Activated CD4-positive, alpha-beta memory T cell treated with anti-CD3 and anti-CD28 coated beads, Interleukin-2, amount 10 ng/mL, durations not matched to agents 7 days and 5 days (primary cell): ENCODE results near the gene COL4A1. TPM values are rescaled to one million over a fixed set of nuclear protein-coding genes. Genes with fewer than 3 reads are reported as not detected.

Source experiments
- CTCF ChIA-PET: fragments of 350-600 bp; sonication (Branson Sonifier 250); formaldehyde crosslinking; loops from one replicate; lab custom pipeline; 2021; ENCODE audit warnings: antibody characterized with exemption, inconsistent platforms; lab: Charles Lee
- POLR2A ChIA-PET: fragments of 350-600 bp; sonication (Branson Sonifier 250); formaldehyde crosslinking; loops from one replicate; lab custom pipeline; 2021; ENCODE audit warnings: antibody characterized with exemption; lab: Charles Lee
- DNase-seq: peaks from one replicate; pipeline ENCODE4 v3.0.0-alpha.2; 2020
- H3K27ac Mint-ChIP-seq: one replicate; pipeline ENCODE4 v1.8.0; 2021; ENCODE audit warnings: mild to moderate bottlenecking, mixed read lengths
- H3K27me3 Mint-ChIP-seq: one replicate; pipeline ENCODE4 v1.8.0; 2021; ENCODE audit warnings: mixed read lengths
- H3K36me3 Mint-ChIP-seq: one replicate; pipeline ENCODE4 v1.8.0; 2021; ENCODE audit warnings: low read depth, mixed read lengths
- H3K4me1 Mint-ChIP-seq: one replicate; pipeline ENCODE4 v1.8.0; 2021; ENCODE audit warnings: mixed read lengths
- H3K4me3 Mint-ChIP-seq: one replicate; pipeline ENCODE4 v1.8.0; 2021; ENCODE audit warnings: mild to moderate bottlenecking, mixed read lengths
- H3K9me3 Mint-ChIP-seq: one replicate; pipeline ENCODE4 v1.8.0; 2021; ENCODE audit warnings: mixed read lengths
- total RNA-seq, 2 experiments: library from RNA; stranded (reverse); gene quantifications; one replicate each; pipeline ENCODE4 v1.2.3, GENCODE V29; 2021

The COL4A1 gene
- total RNA-seq, 2 experiments from 2014 or later: not detected

- ChIA-PET CTCF (no interaction called here), POLR2A (no interaction called here)
- H3K27me3 Mint-ChIP-seq: peaks cover 6% of the 10 kb centered on the region
- H3K9me3 Mint-ChIP-seq: no peaks in the 10 kb centered on the region
- no peak overlapping the region for H3K27ac Mint-ChIP-seq
- no peaks in the 10 kb centered on the region for H3K4me1 Mint-ChIP-seq
- no peak overlapping the region for H3K4me3 Mint-ChIP-seq
- no peaks in the 10 kb centered on the region for H3K36me3 Mint-ChIP-seq
- DNase-seq: no peak
Observed at GRCh38 chr13:110274687-110275086, 32.3 kb downstream of the COL4A1 start.

- H3K4me3 Mint-ChIP-seq: no peak overlapping the region
- no peaks in the 10 kb centered on the region for H3K4me1 Mint-ChIP-seq
- H3K27me3 Mint-ChIP-seq: peaks cover 6% of the 10 kb centered on the region
- no peaks in the 10 kb centered on the region for H3K9me3 Mint-ChIP-seq
- H3K27ac Mint-ChIP-seq: no peak overlapping the region
- CTCF ChIA-PET: no interaction called here
- DNase-seq: no peak
- H3K36me3 Mint-ChIP-seq: no peaks in the 10 kb centered on the region
- POLR2A ChIA-PET: no interaction called here
Observed at GRCh38 chr13:110273254-110273653, 33.7 kb downstream of the COL4A1 start.

- ChIA-PET POLR2A (no interaction called here), CTCF (no interaction called here)
- Mint-ChIP-seq H3K9me3 (no peaks in the 10 kb centered on the region), H3K27ac (no peak overlapping the region), H3K4me3 (no peak overlapping the region), H3K27me3 (peaks cover 4% of the 10 kb centered on the region), H3K4me1 (no peaks in the 10 kb centered on the region), H3K36me3 (no peaks in the 10 kb centered on the region)
- DNase-seq: no peak
Observed at GRCh38 chr13:110272651-110273050, 34.3 kb downstream of the COL4A1 start.

- Mint-ChIP-seq H3K27ac (no peak overlapping the region), H3K27me3 (peaks cover 4% of the 10 kb centered on the region), H3K4me3 (no peak overlapping the region), H3K4me1 (no peaks in the 10 kb centered on the region), H3K36me3 (no peaks in the 10 kb centered on the region), H3K9me3 (no peaks in the 10 kb centered on the region)
- no peak for DNase-seq
- ChIA-PET CTCF (no interaction called here), POLR2A (no interaction called here)
Observed at GRCh38 chr13:110272227-110272626, 34.7 kb downstream of the COL4A1 start.

- H3K4me3 Mint-ChIP-seq: no peak overlapping the region
- peaks cover 4% of the 10 kb centered on the region for H3K27me3 Mint-ChIP-seq
- no peaks in the 10 kb centered on the region for H3K4me1 Mint-ChIP-seq
- CTCF ChIA-PET: no interaction called here
- no peaks in the 10 kb centered on the region for H3K9me3 Mint-ChIP-seq
- DNase-seq: no peak
- POLR2A ChIA-PET: no interaction called here
- H3K27ac Mint-ChIP-seq: no peak overlapping the region
- H3K36me3 Mint-ChIP-seq: no peaks in the 10 kb centered on the region
Observed at GRCh38 chr13:110271313-110271712, 35.6 kb downstream of the COL4A1 start.

- peaks cover 4% of the 10 kb centered on the region for H3K27me3 Mint-ChIP-seq
Observed at GRCh38 chr13:110270507-110270906, 36.5 kb downstream of the COL4A1 start.

GRCh38 chr13:110269509-110270185, 37.3 kb downstream of the COL4A1 start:
- Mint-ChIP-seq H3K4me3 (no peak overlapping the region), H3K9me3 (no peaks in the 10 kb centered on the region), H3K27ac (no peak overlapping the region), H3K4me1 (no peaks in the 10 kb centered on the region), H3K36me3 (no peaks in the 10 kb centered on the region), H3K27me3 (peaks cover 7% of the 10 kb centered on the region)
- DNase-seq: no peak
- ChIA-PET CTCF (no interaction called here), POLR2A (no interaction called here)

More at GRCh38 chr13:110270507-110270906, 36.5 kb downstream of the COL4A1 start:
- H3K4me1 Mint-ChIP-seq: no peaks in the 10 kb centered on the region
- H3K27ac Mint-ChIP-seq: no peak overlapping the region
- H3K4me3 Mint-ChIP-seq: no peak overlapping the region
- no peaks in the 10 kb centered on the region for H3K9me3 Mint-ChIP-seq
- H3K36me3 Mint-ChIP-seq: no peaks in the 10 kb centered on the region
- no peak for DNase-seq
- CTCF ChIA-PET: no interaction called here
- POLR2A ChIA-PET: no interaction called here

- DNase-seq: no peak
- ChIA-PET POLR2A (no interaction called here), CTCF (no interaction called here)
- Mint-ChIP-seq H3K4me1 (no peaks in the 10 kb centered on the region), H3K36me3 (no peaks in the 10 kb centered on the region), H3K4me3 (no peak overlapping the region), H3K27me3 (peaks cover 6% of the 10 kb centered on the region), H3K27ac (no peak overlapping the region), H3K9me3 (no peaks in the 10 kb centered on the region)
Observed at GRCh38 chr13:110268576-110269185, 38.3 kb downstream of the COL4A1 start.

- ChIA-PET CTCF (no interaction called here), POLR2A (no interaction called here)
- H3K9me3 Mint-ChIP-seq: no peaks in the 10 kb centered on the region
- H3K4me1 Mint-ChIP-seq: no peaks in the 10 kb centered on the region
- no peak for DNase-seq
- H3K27ac Mint-ChIP-seq: no peak overlapping the region
- no peaks in the 10 kb centered on the region for H3K36me3 Mint-ChIP-seq
- H3K4me3 Mint-ChIP-seq: no peak overlapping the region
- peaks cover 6% of the 10 kb centered on the region for H3K27me3 Mint-ChIP-seq
Observed at GRCh38 chr13:110268061-110268460, 38.9 kb downstream of the COL4A1 start.

- Mint-ChIP-seq H3K27me3 (peaks cover 6% of the 10 kb centered on the region), H3K4me3 (no peak overlapping the region), H3K4me1 (no peaks in the 10 kb centered on the region), H3K9me3 (no peaks in the 10 kb centered on the region), H3K27ac (no peak overlapping the region), H3K36me3 (no peaks in the 10 kb centered on the region)
- ChIA-PET POLR2A (no interaction called here), CTCF (no interaction called here)
- DNase-seq: no peak
Observed at GRCh38 chr13:110266983-110267382, 40.0 kb downstream of the COL4A1 start.

GRCh38 chr13:110266431-110266809, 40.5 kb downstream of the COL4A1 start:
- Mint-ChIP-seq H3K4me1 (no peaks in the 10 kb centered on the region), H3K27me3 (peaks cover 6% of the 10 kb centered on the region), H3K36me3 (no peaks in the 10 kb centered on the region), H3K9me3 (no peaks in the 10 kb centered on the region), H3K4me3 (no peak overlapping the region), H3K27ac (no peak overlapping the region)
- POLR2A ChIA-PET: no interaction called here
- no peak for DNase-seq
- CTCF ChIA-PET: no interaction called here

- POLR2A ChIA-PET: no interaction called here
- Mint-ChIP-seq H3K27ac (no peak overlapping the region), H3K4me1 (no peaks in the 10 kb centered on the region), H3K4me3 (no peak overlapping the region), H3K27me3 (peaks cover 3% of the 10 kb centered on the region), H3K9me3 (no peaks in the 10 kb centered on the region), H3K36me3 (no peaks in the 10 kb centered on the region)
- CTCF ChIA-PET: no interaction called here
- no peak for DNase-seq
Observed at GRCh38 chr13:110265682-110266430, 41.1 kb downstream of the COL4A1 start.

- Mint-ChIP-seq H3K4me3 (no peak overlapping the region), H3K27ac (no peak overlapping the region), H3K4me1 (no peaks in the 10 kb centered on the region), H3K27me3 (peaks cover 3% of the 10 kb centered on the region), H3K36me3 (no peaks in the 10 kb centered on the region), H3K9me3 (no peaks in the 10 kb centered on the region)
- ChIA-PET CTCF (no interaction called here), POLR2A (no interaction called here)
- DNase-seq: no peak
Observed at GRCh38 chr13:110265341-110265681, 41.6 kb downstream of the COL4A1 start.
